Smooth muscle cell of the brain vasculature (primary cell): Measurements from ENCODE around the gene RRP7A.
"Not testable (repeated sequence)": the region's sequence is repeated elsewhere in the genome, so short reads cannot be mapped to it uniquely, and the experiment has no call there.

Source experiments
- DNase-seq: peaks from one replicate; pipeline ENCODE4 v3.0.0-alpha.2; 2012; ENCODE audit warnings: low read depth, low spot score

The RRP7A gene, protein sequence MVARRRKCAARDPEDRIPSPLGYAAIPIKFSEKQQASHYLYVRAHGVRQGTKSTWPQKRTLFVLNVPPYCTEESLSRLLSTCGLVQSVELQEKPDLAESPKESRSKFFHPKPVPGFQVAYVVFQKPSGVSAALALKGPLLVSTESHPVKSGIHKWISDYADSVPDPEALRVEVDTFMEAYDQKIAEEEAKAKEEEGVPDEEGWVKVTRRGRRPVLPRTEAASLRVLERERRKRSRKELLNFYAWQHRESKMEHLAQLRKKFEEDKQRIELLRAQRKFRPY

DNA sequence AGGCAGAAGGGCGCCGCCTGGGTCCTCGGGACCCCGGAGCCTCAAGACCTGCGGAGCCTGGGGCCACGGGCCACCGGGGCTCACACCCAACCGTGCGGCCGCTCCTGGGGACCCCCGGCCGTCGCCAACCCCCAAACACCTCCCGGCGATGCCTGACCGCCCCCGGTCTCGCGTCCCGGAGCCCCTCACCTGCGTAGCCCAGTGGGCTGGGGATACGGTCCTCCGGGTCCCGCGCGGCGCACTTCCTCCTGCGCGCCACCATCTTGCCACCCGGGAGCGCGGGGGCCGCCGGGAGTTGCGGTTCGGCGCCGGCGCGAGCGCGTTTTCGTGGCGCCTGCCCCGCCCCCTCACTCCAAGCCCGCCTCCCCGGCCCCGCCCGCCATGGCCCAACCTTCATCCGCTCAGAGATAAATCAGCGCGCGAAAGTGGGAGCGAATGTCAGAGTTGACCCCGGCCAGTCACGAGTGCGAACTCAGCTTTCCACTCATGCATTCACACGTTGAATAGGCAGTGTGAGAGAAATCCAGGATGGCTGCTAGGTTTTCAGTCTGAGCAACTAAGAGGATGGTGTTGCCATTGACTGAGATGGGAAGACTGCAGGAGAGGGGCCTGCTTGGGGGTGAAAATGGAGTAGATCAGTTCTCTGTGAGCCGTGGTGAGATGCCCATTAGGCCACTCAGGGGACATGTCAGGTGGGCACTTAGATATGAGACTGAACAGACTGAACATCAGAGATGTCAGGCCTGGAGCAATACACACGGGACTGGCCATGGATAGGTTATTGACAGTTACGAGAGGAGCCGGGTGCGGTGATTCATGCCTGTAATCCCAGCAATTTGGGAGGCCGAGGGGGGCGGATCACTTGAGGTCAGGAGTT, at the start of gene RRP7A:
TSS of gene RRP7A (minus strand) at position 272 of the 877 bp plus-strand sequence. CDS start at position 262, 10 bp downstream.
- no peak for DNase-seq

DNA sequence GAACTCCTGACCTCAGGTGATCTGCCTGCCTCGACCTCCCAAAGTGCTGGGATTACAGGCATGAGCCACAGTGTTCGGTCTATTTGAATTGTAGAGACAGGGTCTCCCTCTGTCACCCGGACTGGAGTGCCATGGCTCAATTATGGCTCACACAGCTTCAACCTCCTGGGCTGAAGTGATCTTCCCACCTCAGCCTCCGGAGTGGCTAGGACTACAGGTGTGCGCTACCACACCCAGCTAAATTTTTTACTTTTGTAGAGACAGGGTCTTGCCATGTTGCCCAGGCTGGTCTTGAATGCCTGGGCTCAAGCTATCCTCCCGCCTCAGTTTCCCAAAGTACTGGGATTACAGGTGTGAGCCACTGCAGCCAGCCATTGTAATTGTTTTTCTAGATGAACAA, 48.4 kb upstream of the RRP7A start:
- not testable (repeated sequence) for DNase-seq

DNA sequence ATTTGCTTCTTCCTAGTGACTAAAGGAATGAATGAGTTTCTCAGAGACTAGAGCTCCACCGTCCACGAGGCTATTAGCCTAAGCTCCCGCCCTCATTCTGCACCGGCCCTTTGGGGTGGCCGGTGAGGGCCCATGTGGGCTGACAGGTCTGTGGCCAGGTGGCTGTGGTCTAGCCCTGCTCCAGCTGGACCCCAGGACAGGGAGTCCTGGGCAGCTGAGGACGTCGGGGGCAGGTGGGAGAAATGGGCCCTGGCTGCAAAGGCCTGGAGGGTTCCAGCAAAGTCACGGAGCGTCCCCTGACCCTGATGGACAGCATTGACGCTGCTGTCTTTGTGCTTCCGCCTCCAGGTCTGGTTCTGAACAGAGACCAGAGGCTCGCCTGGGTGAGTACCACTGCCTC, 46.4 kb upstream of the RRP7A start:
- no peak for DNase-seq

DNA sequence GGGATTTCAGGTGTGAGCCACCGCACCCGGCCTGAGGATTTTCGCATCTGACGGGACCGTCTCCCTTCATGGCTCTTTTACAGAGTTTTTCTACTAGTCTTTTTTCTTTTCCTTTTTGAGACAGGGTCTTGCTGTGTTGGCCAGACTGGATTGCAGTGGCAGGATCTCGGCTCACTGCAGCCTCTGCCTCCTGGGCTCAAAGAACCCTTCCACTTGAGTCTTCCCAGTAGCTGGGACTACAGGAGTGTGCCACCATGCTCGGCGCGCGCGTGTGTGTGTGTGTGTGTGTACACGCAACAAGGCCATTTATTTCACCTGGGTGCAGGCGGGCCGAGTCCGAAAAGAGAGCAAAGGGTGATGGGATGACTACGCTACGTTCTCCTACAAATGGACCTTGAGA, 45.1 kb upstream of the RRP7A start:
- DNase-seq = no peak

DNA sequence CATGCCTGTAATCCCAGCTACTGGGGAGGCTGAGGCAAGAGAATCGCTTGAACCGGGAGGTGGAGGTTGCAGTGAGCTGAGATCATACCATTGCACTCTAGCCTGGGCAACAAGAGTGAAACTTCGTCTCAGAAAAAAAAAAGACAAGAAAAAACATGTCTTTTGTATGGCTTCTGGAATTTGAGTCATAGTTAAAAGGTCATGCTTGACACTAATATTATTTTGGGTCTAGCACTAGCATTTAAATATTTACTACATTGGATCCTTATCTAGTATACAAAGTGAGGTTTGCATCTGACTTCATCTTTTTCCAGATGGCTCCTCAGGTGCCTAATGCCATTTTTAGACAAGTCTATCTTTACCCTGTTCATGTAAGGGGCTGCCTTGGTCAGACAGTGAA, 44.3 kb upstream of the RRP7A start:
- not testable (repeated sequence) for DNase-seq

DNA sequence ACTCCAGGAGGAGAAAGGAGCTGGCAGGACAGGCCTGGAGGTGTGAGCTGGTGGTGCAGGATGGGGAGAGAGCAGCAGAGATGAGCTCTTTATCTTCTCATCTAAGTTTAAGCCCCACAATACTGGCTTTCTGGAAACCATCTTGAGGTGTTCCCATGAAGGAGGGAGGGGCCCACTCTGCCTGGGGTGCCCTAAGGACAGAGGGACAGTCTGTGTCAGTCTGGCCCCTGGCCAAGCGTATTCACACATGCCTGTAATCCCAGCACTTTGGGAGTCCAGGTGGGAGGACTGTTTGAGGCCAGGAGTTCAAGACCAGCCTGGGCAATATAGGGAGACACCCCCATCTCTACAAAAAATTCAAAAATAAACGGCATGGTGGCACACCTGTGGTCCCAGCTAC, 43.1 kb upstream of the RRP7A start:
- no peak for DNase-seq

DNA sequence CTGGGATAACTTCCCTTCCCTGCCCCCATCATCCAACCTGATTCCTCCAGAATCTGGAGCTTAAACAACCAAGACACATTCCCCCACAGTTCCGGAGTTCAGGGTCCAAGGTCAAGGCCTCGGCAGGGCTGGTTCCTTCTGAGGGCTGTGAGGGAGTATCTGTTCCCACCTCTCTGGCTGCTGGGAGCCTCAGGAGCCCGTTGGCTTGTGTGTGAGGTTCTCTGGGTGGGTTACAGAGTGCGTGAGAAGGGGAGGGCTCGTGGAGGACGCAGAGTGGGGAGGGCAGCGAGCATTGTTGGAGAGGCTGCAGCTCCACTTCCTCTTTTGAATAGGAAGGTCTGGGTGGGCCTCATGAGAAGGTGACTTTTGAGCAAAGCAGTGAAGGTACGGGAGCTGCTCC, 42.7 kb upstream of the RRP7A start:
- DNase-seq = no peak

DNA sequence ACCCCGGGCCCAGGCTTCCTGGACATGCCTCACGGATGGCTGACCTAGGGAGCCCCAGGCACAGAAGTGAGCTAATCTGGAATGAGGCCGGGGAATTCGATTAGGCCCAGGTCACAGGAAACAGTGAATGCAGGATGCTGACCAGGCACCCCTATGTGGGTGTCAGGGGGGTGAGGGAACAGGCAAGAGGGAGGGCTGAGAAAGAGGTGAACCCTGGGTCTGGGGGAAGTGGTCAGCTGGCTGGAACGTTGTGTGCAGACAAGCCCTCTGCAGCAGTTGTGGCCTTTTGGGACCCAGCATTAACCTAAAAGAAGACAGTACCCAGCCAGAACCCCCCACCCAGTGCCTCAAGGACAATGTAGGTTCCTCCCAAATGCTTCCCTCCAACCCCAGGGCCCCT, 42.3 kb upstream of the RRP7A start:
- DNase-seq = no peak

DNA sequence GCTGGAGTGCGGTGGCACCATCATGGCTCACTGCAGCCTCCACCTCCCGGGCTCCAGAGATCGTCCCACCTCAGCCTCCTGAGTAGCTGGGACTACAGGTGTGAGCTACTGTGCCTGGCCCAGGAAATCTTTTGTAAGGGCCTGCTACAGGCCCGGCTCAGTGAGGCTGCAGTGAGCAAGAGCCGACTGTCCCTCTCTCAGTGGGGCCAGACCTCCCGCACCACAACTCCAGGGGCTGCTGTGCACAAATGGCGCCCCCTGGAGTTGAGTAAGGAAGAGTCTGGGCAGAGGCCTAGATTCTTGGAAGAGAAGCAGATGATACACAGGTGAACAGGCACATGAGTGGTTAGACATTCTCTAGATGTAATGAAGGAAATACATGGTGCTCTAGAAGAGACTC, 41.2 kb upstream of the RRP7A start:
- DNase-seq = no peak

DNA sequence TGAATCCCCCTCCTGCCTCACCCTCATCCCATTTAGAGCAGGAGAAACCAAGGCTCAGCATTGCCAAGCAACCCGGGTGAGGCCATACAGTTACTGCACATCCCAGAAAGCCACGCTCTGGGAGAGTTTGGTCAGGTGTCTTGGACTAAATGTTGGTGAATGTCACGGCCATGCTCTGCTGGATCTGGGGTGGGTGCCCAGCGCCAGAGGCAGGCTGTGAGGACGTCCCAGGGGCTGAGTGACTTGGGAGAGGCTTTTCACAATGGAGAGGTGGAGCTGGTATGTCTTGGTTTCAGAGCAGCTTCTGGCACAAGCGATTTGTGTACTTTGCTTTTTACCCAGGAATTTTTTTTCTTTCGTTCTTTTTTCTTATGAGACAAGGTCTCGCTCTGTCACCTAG, 40.8 kb upstream of the RRP7A start:
- no peak for DNase-seq

DNA sequence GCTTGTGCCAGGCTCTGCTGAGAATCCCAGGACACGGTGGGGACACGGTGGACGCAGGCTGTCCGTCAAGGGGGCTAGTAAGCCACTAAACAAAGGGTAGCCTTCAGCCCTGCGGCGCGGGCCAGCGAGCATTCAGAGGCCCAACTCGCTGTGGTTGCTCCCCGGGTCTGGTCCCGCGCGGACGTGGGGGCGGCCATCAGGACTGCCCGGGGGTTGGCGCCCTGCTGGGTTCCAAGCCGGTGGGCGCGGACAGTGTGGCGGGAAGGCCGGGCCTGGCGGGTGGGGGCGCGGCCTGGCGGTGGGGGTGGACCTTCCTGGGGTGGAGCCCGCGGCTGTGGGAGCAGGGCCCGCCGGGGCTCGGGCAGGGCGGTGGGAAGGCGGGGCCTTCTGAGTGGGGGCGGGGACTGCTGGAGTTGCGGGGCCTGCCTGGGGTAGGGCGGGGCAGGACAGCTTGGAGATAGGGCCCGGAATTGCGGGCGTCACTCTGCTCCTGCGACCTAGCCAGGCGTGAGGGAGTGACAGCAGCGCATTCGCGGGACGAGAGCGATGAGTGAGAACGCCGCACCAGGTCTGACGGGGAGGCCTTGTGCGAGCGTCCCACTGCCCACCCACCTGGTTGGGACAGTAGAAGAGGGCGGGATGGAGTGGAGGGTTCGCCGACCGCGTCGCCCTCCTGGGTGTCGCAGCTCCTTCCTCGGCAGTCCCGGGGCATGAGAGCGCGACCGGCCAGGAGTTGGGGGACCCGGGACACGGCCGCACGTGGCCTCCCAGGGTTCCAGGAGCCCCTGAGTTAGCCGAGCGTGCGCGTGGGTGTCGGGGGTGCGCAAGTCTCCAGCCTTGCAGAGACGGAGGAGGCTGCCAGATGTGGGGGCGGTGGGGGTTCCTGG, 34.1 kb upstream of the RRP7A start, which contains the start of gene SERHL2:
TSS of gene SERHL2 (plus strand) at position 482 of the 887 bp plus-strand sequence. CDS start at position 547, 65 bp downstream.
- DNase-seq = peak; percentile 20

DNA sequence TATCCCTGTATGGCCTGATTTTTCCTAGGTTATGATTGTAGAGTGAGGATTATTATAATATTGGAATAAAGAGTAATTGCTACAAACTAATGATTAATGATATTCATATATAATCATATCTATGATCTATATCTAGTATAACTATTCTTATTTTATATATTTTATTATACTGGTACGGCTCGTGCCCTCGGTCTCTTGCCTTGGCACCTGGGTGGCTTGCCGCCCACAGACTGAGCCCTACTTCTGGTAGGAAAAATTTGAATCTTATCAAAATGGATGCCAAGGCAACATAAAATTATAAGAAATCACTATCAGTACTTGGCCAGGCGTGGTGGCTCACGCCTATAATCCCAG, 32.7 kb upstream of the RRP7A start:
- DNase-seq = not testable (repeated sequence)

DNA sequence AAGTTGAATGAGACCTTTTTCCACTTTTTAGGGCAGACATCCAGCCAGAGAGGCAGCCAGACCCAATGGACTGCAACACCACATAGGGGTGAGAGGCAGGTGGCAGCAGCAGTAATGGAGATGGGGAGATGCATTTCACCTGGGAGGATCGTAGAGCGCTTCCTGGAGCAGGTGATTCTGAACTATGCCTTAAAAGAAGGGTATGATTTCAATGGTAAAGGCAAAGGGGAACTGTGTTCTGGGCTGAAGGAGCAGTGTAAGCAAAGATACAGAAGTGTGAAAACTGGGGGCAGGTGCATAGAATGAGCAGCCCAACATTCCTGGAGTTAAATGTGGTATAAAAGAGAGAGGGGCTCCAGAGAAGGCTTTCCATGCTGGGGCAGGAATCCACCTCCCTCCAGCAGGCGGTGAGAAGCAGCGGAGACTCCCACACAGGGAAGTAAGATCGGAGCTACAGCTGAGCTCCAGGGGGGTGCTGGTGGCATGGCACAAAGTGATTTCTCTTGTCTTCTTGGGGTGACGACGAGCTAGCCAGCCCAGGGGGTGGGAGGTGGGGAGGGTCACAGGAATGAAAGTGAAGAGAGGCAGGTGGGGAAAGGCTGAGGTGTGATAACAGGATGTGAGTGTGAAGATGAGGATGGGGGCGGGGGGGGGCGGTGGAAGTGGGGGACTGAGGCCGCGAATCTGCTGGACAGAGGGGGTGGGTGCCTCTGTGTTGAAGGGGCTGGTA, 29.9 kb upstream of the RRP7A start:
- DNase-seq = no peak

DNA sequence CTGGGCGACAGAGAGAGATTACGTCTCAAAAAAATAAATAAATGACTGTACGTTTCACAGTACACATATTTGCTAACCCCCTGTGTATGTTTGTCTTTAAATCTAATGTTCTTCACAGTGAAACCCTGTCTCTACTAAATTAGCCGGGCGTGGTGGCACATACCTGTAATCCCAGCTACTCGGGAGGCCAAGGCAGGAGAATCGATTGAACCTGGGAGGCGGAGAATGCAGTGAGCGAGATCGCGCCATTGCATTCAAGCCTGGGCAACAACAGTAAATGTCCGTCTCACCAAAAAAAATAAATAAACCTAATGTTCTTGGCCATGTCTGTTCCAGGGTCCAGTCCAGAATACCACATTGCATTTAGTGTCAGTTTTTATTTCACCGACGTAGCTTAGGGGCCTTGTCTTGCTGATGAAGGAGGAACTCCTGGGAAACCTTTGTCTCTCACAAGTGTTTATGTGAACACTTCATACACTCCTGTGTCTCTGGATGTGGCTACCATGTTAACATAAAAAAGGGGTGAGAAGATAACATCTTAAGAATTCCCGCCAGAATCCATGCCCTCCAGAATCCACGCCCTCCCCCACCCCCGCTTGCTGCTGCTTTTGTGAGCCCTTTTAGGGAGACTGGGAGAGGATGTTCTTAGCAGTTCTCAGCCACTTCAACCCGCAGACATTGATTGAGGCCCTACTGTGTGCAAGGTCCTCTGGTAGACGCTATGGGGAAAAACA, 29.2 kb upstream of the RRP7A start:
- DNase-seq = no peak

DNA sequence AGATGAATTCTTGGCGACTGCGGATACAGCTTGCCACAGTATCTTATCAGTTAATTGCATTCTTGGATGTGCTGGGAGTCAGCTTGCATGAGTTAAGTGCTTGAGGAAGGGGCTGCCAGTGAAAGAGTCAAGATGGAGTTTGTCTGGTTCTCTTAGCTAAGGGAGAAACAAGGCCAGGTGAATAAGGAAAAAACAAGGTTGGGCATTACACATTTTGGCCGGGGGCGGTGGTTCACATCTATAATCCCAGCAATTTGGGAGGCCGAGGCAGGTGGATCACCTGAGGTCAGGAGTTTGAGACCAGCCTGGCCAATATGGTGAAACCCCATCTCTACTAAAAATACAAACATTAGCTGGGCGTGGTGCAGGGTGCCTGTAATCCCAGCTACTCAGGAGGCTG, 28.5 kb upstream of the RRP7A start:
- not testable (repeated sequence) for DNase-seq

DNA sequence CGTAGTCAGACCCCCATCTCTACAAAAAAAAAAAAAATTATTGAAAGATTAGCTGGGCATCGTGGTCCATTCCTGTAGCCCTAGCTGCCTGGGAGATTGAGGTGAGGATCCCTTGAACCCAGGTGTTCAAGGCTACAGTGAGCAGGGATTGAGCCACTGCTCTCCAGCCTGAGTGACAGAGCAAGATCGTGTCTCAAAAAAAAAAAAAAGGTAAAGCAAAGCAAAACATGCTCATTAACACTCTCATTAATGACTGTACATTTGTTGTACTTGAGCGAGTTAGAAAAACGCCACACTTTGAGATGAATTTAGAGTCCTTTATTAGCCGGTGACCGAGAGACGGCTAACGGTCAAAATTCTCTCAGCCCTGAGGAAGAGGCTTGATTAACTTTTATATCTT, 28.0 kb upstream of the RRP7A start:
- DNase-seq = no peak

DNA sequence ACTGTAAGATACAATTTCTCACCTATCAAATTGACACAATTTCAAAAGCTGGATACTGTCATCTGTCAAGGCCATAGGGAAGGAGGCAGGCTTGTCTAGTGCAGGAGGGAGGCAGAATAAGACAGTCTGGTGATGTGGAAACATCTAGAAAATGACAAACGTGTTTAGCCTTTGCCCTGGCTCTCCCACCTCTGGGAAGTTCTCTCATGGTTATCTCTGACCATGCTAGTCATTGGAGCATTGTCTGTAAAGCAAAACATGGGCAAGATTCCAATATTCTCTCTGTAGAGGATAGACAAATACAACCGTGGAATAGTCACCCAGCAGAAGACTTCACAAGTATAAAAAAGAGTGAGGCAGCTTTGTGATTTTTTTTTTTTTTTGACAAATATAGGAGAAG, 25.1 kb upstream of the RRP7A start:
- no peak for DNase-seq

DNA sequence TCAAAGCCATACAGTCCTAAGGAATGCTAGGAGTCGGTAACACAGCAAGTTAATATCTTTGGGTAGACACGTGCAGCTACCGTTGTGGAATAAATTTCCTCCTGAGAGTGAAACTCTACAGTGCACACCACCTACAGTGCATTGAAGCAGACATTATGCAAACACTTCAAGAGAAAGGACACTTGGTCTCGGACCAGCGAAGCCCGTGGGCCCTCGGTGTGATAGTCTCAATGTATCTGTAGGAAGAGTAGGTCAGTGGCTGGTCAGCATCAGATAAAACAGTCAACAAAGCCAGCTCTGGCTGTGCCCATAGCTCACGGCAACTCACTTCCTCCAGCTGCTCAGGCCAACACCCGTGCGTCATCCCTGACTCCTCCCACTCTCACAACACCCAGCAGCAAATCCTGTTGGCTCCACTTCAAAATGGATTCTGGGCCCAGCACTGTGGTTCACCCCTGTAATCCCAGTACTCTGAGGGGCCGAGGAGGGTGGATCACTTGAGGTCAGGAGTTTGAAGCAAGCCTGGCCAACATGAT, 19.7 kb upstream of the RRP7A start:
- not testable (repeated sequence) for DNase-seq

DNA sequence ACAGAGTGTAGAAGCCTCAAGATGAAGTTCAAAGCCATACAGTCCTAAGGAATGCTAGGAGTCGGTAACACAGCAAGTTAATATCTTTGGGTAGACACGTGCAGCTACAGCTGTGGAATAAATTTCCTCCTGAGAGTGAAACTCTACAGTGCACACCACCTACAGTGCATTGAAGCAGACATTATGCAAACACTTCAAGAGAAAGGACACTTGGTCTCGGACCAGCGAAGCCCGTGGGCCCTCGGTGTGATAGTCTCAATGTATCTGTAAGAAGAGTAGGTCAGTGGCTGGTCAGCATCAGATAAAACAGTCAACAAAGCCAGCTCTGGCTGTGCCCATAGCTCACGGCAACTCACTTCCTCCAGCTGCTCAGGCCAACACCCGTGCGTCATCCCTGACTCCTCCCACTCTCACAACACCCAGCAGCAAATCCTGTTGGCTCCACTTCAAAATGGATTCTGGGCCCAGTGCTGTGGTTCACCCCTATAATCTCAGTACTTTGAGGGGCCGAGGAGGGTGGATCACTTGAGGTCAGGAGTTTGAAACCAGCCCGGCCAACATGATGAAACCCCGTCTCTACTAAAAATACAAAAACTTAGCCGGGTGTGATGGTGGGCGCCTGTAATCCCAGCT, 17.7 kb upstream of the RRP7A start:
- not testable (repeated sequence) for DNase-seq

DNA sequence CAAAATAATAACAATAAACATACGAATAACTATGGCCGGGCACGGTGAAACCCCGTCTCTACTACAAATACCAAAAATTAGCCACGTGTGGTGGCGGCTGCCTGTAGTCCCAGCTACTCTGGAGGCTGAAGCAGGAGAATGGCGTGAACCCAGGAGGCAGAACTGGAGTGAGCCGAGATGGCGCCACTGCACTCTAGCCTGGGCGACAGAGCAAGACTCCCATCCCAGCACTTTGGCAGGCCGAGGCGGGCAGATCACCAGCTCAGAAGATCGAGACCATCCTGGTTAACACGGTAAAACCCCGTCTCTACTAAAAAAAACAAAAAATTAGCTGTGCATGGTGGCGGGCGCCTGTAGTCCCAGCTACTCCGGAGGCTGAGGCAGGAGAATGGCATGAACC, 17.0 kb upstream of the RRP7A start:
- not testable (repeated sequence) for DNase-seq
